ENCODE measurements around the gene CHD6. TPM values are rescaled to one million over a fixed set of nuclear protein-coding genes. Genes with fewer than 3 reads are reported as not detected.
A peak's percentile ranks its signal among the peaks of the same experiment; 100 is the strongest.

CHD6 gene
- total and polyA plus RNA-seq, 2 of the 13 experiments (the other 11 are each of a cell fraction or from before 2014, with no cell fraction given): 14.4 to 52.0 TPM

DNA sequence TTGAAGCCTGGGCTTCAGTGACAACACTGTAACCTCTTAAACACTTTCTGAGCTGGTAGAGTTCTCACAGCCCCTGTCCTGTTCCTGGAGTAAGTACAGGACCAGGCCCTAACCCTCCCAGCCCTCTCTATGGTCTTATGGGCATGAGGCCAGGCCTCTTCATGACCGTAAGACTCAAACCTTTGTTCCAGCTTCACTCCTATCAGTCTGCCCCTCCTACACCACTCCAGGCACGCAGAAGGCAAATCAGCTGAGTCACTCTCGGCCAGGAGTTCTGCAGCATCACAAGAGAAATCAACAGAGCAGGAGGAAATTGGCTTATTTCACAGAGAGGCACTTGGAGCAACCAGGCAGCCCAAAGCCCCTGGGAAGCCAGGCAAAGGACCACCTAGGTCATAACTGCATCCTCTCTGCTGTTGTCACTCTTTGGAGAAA lies 25.3 kb upstream of the CHD6 start (continued):
- TF ChIP-seq, protein P1, sequence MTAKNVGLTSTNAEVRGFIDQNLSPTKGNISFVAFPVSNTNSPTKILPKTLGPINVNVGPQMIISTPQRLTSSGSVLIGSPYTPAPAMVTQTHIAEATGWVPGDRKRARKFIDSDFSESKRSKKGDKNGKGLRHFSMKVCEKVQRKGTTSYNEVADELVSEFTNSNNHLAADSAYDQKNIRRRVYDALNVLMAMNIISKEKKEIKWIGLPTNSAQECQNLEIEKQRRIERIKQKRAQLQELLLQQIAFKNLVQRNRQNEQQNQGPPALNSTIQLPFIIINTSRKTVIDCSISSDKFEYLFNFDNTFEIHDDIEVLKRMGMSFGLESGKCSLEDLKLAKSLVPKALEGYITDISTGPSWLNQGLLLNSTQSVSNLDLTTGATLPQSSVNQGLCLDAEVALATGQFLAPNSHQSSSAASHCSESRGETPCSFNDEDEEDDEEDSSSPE (CRISPR knock-in tag; IDR thresholded peaks at IDR 0.05): no peak
- TF ChIP-seq, protein P2, sequence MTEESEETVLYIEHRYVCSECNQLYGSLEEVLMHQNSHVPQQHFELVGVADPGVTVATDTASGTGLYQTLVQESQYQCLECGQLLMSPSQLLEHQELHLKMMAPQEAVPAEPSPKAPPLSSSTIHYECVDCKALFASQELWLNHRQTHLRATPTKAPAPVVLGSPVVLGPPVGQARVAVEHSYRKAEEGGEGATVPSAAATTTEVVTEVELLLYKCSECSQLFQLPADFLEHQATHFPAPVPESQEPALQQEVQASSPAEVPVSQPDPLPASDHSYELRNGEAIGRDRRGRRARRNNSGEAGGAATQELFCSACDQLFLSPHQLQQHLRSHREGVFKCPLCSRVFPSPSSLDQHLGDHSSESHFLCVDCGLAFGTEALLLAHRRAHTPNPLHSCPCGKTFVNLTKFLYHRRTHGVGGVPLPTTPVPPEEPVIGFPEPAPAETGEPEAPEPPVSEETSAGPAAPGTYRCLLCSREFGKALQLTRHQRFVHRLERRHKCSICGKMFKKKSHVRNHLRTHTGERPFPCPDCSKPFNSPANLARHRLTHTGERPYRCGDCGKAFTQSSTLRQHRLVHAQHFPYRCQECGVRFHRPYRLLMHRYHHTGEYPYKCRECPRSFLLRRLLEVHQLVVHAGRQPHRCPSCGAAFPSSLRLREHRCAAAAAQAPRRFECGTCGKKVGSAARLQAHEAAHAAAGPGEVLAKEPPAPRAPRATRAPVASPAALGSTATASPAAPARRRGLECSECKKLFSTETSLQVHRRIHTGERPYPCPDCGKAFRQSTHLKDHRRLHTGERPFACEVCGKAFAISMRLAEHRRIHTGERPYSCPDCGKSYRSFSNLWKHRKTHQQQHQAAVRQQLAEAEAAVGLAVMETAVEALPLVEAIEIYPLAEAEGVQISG (CRISPR knock-in tag; IDR thresholded peaks at IDR 0.05): peak; percentile 90
- TF ChIP-seq ETV5 (CRISPR knock-in tag; IDR thresholded peaks at IDR 0.05; ENCODE audit: borderline replicate concordance) (0 out of 2 replicates have a peak, but pooled peaks have one; percentile 21), ZNF589 (CRISPR knock-in tag; conservative IDR thresholded peaks at IDR 0.05) (no peak), POLR2AphosphoS2 (IDR thresholded peaks at IDR 0.05; ENCODE audit: low read depth, low read length) (no peak), ELF1 (CRISPR knock-in tag; IDR thresholded peaks at IDR 0.05) (peak; percentile 30; the same call in 1 of the 2 replicates), BORCS8-MEF2B (CRISPR knock-in tag; IDR thresholded peaks at IDR 0.05) (0 out of 2 replicates have a peak, but pooled peaks have one; percentile 65), MAF1 (CRISPR knock-in tag; IDR thresholded peaks at IDR 0.05; ENCODE audit: borderline replicate concordance) (no peak), KDM3A (CRISPR knock-in tag; IDR thresholded peaks at IDR 0.05; ENCODE audit: low read depth) (no peak), CCAR2 (optimal IDR thresholded peaks at IDR 0.05; ENCODE audit: low read depth, low read length) (peak; percentile 23), SOX6 (IDR thresholded peaks at IDR 0.05) (no peak), SOX6 (CRISPR knock-in tag; IDR thresholded peaks at IDR 0.05) (peak; percentile 66), HOXA7 (CRISPR knock-in tag; IDR thresholded peaks at IDR 0.05) (no peak), TAF1 (CRISPR knock-in tag; IDR thresholded peaks at IDR 0.05) (no peak; the same call in 1 of the 2 replicates), FOXK1 (CRISPR knock-in tag; IDR thresholded peaks at IDR 0.05; ENCODE audit: borderline replicate concordance, low read depth) (peak; percentile 70; the same call in 1 of the 2 replicates), TAF15 (IDR thresholded peaks at IDR 0.05; ENCODE audit: low read depth, low read length, poor library complexity, severe bottlenecking) (no peak), GABPB1 (CRISPR knock-in tag; IDR thresholded peaks at IDR 0.05) (no peak), ZMYM3 (CRISPR knock-in tag; IDR thresholded peaks at IDR 0.05) (peak; percentile 60; the same call in 1 of the 2 replicates), NCOA2 (CRISPR knock-in tag; IDR thresholded peaks at IDR 0.05) (0 out of 2 replicates have a peak, but pooled peaks have one; percentile 26), ZNF670 (CRISPR knock-in tag; IDR thresholded peaks at IDR 0.05; ENCODE audit: borderline replicate concordance) (0 out of 2 replicates have a peak, but pooled peaks have one; percentile 66), ZFX (CRISPR knock-in tag; IDR thresholded peaks at IDR 0.05; ENCODE audit: low read depth) (peak; percentile 66)
- TF ChIP-seq, protein P3, sequence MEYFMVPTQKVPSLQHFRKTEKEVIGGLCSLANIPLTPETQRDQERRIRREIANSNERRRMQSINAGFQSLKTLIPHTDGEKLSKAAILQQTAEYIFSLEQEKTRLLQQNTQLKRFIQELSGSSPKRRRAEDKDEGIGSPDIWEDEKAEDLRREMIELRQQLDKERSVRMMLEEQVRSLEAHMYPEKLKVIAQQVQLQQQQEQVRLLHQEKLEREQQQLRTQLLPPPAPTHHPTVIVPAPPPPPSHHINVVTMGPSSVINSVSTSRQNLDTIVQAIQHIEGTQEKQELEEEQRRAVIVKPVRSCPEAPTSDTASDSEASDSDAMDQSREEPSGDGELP (IDR thresholded peaks at IDR 0.05; ENCODE audit: borderline replicate concordance, low read depth): peak; percentile 90; the same call in 1 of the 2 replicates
- TF ChIP-seq, protein P4, sequence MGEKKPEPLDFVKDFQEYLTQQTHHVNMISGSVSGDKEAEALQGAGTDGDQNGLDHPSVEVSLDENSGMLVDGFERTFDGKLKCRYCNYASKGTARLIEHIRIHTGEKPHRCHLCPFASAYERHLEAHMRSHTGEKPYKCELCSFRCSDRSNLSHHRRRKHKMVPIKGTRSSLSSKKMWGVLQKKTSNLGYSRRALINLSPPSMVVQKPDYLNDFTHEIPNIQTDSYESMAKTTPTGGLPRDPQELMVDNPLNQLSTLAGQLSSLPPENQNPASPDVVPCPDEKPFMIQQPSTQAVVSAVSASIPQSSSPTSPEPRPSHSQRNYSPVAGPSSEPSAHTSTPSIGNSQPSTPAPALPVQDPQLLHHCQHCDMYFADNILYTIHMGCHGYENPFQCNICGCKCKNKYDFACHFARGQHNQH (CRISPR knock-in tag; IDR thresholded peaks at IDR 0.05): peak; percentile 53; the same call in 1 of the 2 replicates
- TF ChIP-seq, protein P5, sequence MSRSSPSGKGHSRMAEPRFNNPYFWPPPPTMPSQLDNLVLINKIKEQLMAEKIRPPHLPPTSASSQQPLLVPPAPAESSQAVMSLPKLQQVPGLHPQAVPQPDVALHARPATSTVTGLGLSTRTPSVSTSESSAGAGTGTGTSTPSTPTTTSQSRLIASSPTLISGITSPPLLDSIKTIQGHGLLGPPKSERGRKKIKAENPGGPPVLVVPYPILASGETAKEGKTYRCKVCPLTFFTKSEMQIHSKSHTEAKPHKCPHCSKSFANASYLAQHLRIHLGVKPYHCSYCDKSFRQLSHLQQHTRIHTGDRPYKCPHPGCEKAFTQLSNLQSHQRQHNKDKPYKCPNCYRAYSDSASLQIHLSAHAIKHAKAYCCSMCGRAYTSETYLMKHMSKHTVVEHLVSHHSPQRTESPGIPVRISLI (CRISPR knock-in tag; IDR thresholded peaks at IDR 0.05; ENCODE audit: borderline replicate concordance): no peak

All from HepG2 (cell line).